ENCODE results near the gene TP53I11.

DNA sequence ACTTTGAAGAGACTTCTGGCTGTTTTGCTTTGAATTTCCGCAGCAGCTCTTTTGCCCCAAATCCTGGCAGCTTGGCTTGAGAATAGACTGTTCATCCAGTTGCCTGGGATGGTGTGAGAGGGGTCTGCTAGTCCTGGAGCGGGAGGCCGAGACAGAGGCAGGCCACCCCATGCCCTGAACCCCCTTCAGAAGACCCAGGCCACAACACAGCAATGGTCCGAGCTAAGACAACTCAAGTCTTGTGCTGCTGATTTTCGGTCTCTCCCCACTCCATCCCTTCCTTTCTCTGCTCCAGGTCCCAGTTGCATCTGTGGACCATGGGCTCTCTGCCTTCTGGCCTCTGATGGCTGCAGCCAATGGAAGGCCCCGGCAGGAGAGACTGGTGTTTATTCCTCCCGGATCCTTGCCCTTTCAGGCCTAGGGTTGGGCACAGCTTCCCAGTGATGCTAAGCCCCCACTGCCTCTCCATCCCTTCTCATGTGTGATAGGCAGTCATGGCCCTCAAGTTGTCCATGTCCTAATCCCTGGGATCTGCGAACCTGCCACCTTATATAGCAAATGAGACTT, 31.9 kb upstream of the TP53I11 start:
- TF ChIP-seq, protein P1, sequence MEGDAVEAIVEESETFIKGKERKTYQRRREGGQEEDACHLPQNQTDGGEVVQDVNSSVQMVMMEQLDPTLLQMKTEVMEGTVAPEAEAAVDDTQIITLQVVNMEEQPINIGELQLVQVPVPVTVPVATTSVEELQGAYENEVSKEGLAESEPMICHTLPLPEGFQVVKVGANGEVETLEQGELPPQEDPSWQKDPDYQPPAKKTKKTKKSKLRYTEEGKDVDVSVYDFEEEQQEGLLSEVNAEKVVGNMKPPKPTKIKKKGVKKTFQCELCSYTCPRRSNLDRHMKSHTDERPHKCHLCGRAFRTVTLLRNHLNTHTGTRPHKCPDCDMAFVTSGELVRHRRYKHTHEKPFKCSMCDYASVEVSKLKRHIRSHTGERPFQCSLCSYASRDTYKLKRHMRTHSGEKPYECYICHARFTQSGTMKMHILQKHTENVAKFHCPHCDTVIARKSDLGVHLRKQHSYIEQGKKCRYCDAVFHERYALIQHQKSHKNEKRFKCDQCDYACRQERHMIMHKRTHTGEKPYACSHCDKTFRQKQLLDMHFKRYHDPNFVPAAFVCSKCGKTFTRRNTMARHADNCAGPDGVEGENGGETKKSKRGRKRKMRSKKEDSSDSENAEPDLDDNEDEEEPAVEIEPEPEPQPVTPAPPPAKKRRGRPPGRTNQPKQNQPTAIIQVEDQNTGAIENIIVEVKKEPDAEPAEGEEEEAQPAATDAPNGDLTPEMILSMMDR (IDR thresholded peaks at IDR 0.05 in 2 of 3, conservative IDR thresholded peaks at IDR 0.05 in 1 of 3; ENCODE audit: borderline replicate concordance in 1 of 3, insufficient read depth in 1 of 3, low read depth in 2 of 3, low read length in 2 of 3): no peak
- no peak for TF ChIP-seq SIN3A (IDR thresholded peaks at IDR 0.05; ENCODE audit: low read depth)
- no peak for TF ChIP-seq EZH2 (IDR thresholded peaks at IDR 0.05)
- no peak for TF ChIP-seq YY1 (IDR thresholded peaks at IDR 0.05; ENCODE audit: extremely low read depth, insufficient replicate concordance, low read depth, low read length)

Measured in HCT116 (cell line).